IMR-90 (cell line): Measurements from ENCODE around the gene GCNT2. TPM values are rescaled to one million over a fixed set of nuclear protein-coding genes. Genes with fewer than 3 reads are reported as not detected.

Experiments used
- ATAC-seq: fragments of 200-7000 bp; cut with Tn5 transposase; 2 replicates; pipeline ENCODE4 v1.9.1; 2020; ENCODE audit warnings: low read depth, mild to moderate bottlenecking, moderate library complexity
- BruUV-seq: library from RNA; stranded (reverse); fragments of 400-500 nt; replicated peaks from 2 replicates; lab custom pipeline; 2021; lab: Mats Ljungman, UMichigan
- CTCF ChIA-PET: fragments of 300-600 bp; formaldehyde crosslinking; extraction: SDS; loops from one replicate; lab custom pipeline; 2021; ENCODE audit warnings: antibody characterized with exemption; lab: Yijun Ruan, JAX
- POLR2A ChIA-PET: fragments of 300-600 bp; sonication (Branson Sonifier 250); formaldehyde crosslinking; loops from one replicate; lab custom pipeline; 2022; ENCODE audit warnings: antibody characterized with exemption; ENCODE audit not compliant: unreplicated experiment; lab: Charles Lee
- DNase-seq: peaks from one replicate; pipeline ENCODE4 v3.0.0; 2013
- H2AFZ ChIP-seq: replicated peaks from 2 replicates; pipeline ENCODE3; 2013; ENCODE audit warnings: low read length, mild to moderate bottlenecking; ENCODE audit not compliant: poor library complexity
- H2AK5ac ChIP-seq: 2 replicates; pipeline ENCODE4 v1.6.1; 2013; ENCODE audit warnings: low read depth, low read length, inconsistent platforms
- H2AK9ac ChIP-seq: replicated peaks from 2 replicates; pipeline ENCODE3; 2013; ENCODE audit warnings: mild to moderate bottlenecking, low read depth, low read length, moderate library complexity; ENCODE audit not compliant: poor library complexity
- H2BK120ac ChIP-seq: 2 replicates; pipeline ENCODE4 v1.6.1; 2013; ENCODE audit warnings: low read depth, low read length, inconsistent platforms
- H2BK15ac ChIP-seq: 3 replicates; pipeline ENCODE4 v1.6.1; 2013; ENCODE audit warnings: low read depth, low read length, inconsistent platforms
- H2BK20ac ChIP-seq: 2 replicates; pipeline ENCODE4 v1.6.1; 2013; ENCODE audit warnings: low read depth, mild to moderate bottlenecking, inconsistent platforms, low read length, moderate library complexity
- H2BK5ac ChIP-seq: 2 replicates; pipeline ENCODE4 v1.6.1; 2013; ENCODE audit warnings: mild to moderate bottlenecking, low read depth, low read length, inconsistent platforms; ENCODE audit not compliant: poor library complexity, severe bottlenecking
- H3K14ac ChIP-seq: replicated peaks from 2 replicates; pipeline ENCODE4 v1.6.1; 2013; ENCODE audit warnings: low read depth, low read length, inconsistent platforms
- H3K18ac ChIP-seq: 2 replicates; pipeline ENCODE4 v1.6.1; 2013; ENCODE audit warnings: low read depth, low read length, control low read depth
- H3K23ac ChIP-seq: 2 replicates; pipeline ENCODE4 v1.6.1; 2013; ENCODE audit warnings: low read depth, low read length, inconsistent platforms
- H3K27ac ChIP-seq: 2 replicates; pipeline ENCODE4 v1.5.1; 2013; ENCODE audit warnings: mild to moderate bottlenecking, control low read depth, low read length; ENCODE audit not compliant: insufficient read depth
- H3K27me3 ChIP-seq: 2 replicates; pipeline ENCODE4 v1.6.1; 2013; ENCODE audit warnings: low read length; ENCODE audit not compliant: control insufficient read depth, insufficient read depth
- H3K36me3 ChIP-seq: 2 replicates; pipeline ENCODE4 v1.6.1; 2013; ENCODE audit warnings: low read length, mixed read lengths; ENCODE audit not compliant: control insufficient read depth, insufficient read depth
- H3K4ac ChIP-seq: 2 replicates; pipeline ENCODE4 v1.6.1; 2013; ENCODE audit warnings: low read depth, low read length, inconsistent platforms
- H3K4me1 ChIP-seq: 2 replicates; pipeline ENCODE4 v1.6.1; 2013; ENCODE audit warnings: low read length, mixed read lengths; ENCODE audit not compliant: control insufficient read depth, insufficient read depth
- H3K4me2 ChIP-seq: 2 replicates; pipeline ENCODE4 v1.6.1; 2013; ENCODE audit warnings: low read depth, mild to moderate bottlenecking, control low read depth, low read length, moderate library complexity
- H3K4me3 ChIP-seq: 2 replicates; pipeline ENCODE4 v1.5.1; 2013; ENCODE audit warnings: low read depth, mild to moderate bottlenecking, control low read depth, low read length, moderate library complexity; ENCODE audit not compliant: insufficient read depth
- H3K56ac ChIP-seq: 2 replicates; pipeline ENCODE4 v1.6.1; 2013; ENCODE audit warnings: low read length, inconsistent platforms; ENCODE audit not compliant: insufficient read depth; ENCODE audit errors: extremely low read depth
- H3K79me1 ChIP-seq, 2 experiments: 2 replicates each; pipeline ENCODE4 v1.6.1; 2013; ENCODE audit warnings: low read length in 2 of 2, inconsistent platforms in 1 of 2, low read depth in 1 of 2
- H3K9ac ChIP-seq: 2 replicates; pipeline ENCODE4 v1.6.1; 2013; ENCODE audit warnings: low read depth, low read length, control low read depth
- H3K9me1 ChIP-seq: 2 replicates; pipeline ENCODE4 v1.6.1; 2013; ENCODE audit warnings: low read length, inconsistent platforms; ENCODE audit not compliant: insufficient read depth
- H3K9me3 ChIP-seq: 2 replicates; pipeline ENCODE4 v1.6.1; 2013; ENCODE audit warnings: low read length; ENCODE audit not compliant: control insufficient read depth, insufficient read depth
- H4K20me1 ChIP-seq: 2 replicates; pipeline ENCODE4 v1.6.1; 2013; ENCODE audit warnings: low read length, inconsistent platforms; ENCODE audit not compliant: insufficient read depth
- H4K5ac ChIP-seq: 2 replicates; pipeline ENCODE4 v1.6.1; 2013; ENCODE audit warnings: mild to moderate bottlenecking, low read depth, low read length, control low read depth
- H4K8ac ChIP-seq, 2 experiments: 2 replicates each; pipeline ENCODE4 v1.6.1; 2013; ENCODE audit warnings: low read depth in 2 of 2, low read length in 2 of 2, control low read depth in 1 of 2, inconsistent platforms in 1 of 2
- H4K91ac ChIP-seq: 2 replicates; pipeline ENCODE4 v1.6.1; 2013; ENCODE audit warnings: low read depth, low read length, inconsistent platforms; ENCODE audit not compliant: insufficient read depth
- FOS ChIP-seq: fragments of 150-350 bp; IDR thresholded peaks from 2 replicates; pipeline ENCODE4 v1.6.1; 2016; ENCODE audit warnings: low read depth, low read length
- MAFK ChIP-seq: IDR thresholded peaks from 2 replicates; pipeline ENCODE4 v1.6.1; 2012; ENCODE audit warnings: low read depth, low read length, improper control_type of control experiment
- MAZ ChIP-seq: IDR thresholded peaks from 2 replicates; pipeline ENCODE4 v1.6.1; 2012; ENCODE audit warnings: low read depth, mild to moderate bottlenecking, low read length, improper control_type of control experiment, moderate library complexity, borderline replicate concordance
- MXI1 ChIP-seq: IDR thresholded peaks from 2 replicates; pipeline ENCODE4 v1.6.1; 2012; ENCODE audit warnings: low read depth, mild to moderate bottlenecking, low read length, moderate library complexity, borderline replicate concordance
- RAD21 ChIP-seq: IDR thresholded peaks from 2 replicates; pipeline ENCODE4 v1.6.1; 2012; ENCODE audit warnings: low read length, improper control_type of control experiment
- RCOR1 ChIP-seq: IDR thresholded peaks from 2 replicates; pipeline ENCODE4 v1.6.1; 2012; ENCODE audit warnings: mild to moderate bottlenecking, low read length, improper control_type of control experiment; ENCODE audit not compliant: insufficient replicate concordance
- RFX5 ChIP-seq: IDR thresholded peaks from 2 replicates; pipeline ENCODE4 v1.8.0; 2012; ENCODE audit warnings: low read depth, mild to moderate bottlenecking, low read length, moderate library complexity
- dilution Hi-C: fragments of 300-500 bp; cut with HindIII; formaldehyde crosslinking; loops from one replicate; pipeline ENCODE4 v1.14.3; 2018; ENCODE audit warnings: low sequenced_read_pairs; ENCODE audit not compliant: unreplicated experiment
- in situ Hi-C: fragments of 300-500 bp; cut with MboI; formaldehyde crosslinking; loops from 3 replicates; pipeline ENCODE4 v1.14.3; 2019; ENCODE audit warnings: low sequenced_read_pairs, inconsistent platforms, mixed read lengths
- intact Hi-C: fragments of 100-400 bp; cut with micrococcal nuclease; formaldehyde crosslinking; loops from 2 replicates; pipeline ENCODE4 v1.10.0; 2022
- polyA plus RNA-seq, 3 experiments: library from polyadenylated mRNA; depleted of rRNA; stranded (reverse); fragments of >200 nt; gene quantifications; 2 replicates each; pipeline ENCODE4 v1.2.3, GENCODE V29; 2012; ENCODE audit warnings: low replicate concordance in 1 of 3
- total RNA-seq: library from RNA; depleted of rRNA; stranded (reverse); fragments of >200 nt; gene quantifications from 2 replicates; pipeline ENCODE4 v1.2.3, GENCODE V29; 2012
- TF ChIP-seq, protein P1 (sequence below): fragments of 150-350 bp; IDR thresholded peaks from 2 replicates; pipeline ENCODE4 v1.6.1; 2016; ENCODE audit warnings: low read depth, mild to moderate bottlenecking, low read length, moderate library complexity, borderline replicate concordance

The GCNT2 gene
- total and polyA plus RNA-seq, 2 of the 4 experiments (the other 2 are of a cell fraction), result 0.34 to 0.90 TPM

- no peak overlapping the region for H4K8ac ChIP-seq
- no peaks in the 10 kb centered on the region for H4K20me1 ChIP-seq
- no peaks in the 10 kb centered on the region for H3K79me1 ChIP-seq
- H3K4me1 ChIP-seq, result peaks cover 5% of the 10 kb centered on the region; the same call in 1 of the 2 replicates
- H3K9ac ChIP-seq, result no peak overlapping the region
- no peak overlapping the region for H4K5ac ChIP-seq
- ChIA-PET CTCF (no interaction called here), POLR2A (no interaction called here)
- H3K4me3 ChIP-seq, result no peak overlapping the region
- no peak overlapping the region for H3K23ac ChIP-seq
- no peak overlapping the region for H2BK120ac ChIP-seq
- no peak overlapping the region for H3K27ac ChIP-seq
- in situ Hi-C loops, result no loop called here
- ATAC-seq (no peak), DNase-seq (no peak)
- no peak overlapping the region for H2BK15ac ChIP-seq
- no peak overlapping the region for H3K18ac ChIP-seq
- TF ChIP-seq RAD21 (no peak), RFX5 (no peak), RCOR1 (no peak), FOS (no peak), MAFK (no peak), MAZ (no peak), MXI1 (no peak)
- TF ChIP-seq, protein P1, sequence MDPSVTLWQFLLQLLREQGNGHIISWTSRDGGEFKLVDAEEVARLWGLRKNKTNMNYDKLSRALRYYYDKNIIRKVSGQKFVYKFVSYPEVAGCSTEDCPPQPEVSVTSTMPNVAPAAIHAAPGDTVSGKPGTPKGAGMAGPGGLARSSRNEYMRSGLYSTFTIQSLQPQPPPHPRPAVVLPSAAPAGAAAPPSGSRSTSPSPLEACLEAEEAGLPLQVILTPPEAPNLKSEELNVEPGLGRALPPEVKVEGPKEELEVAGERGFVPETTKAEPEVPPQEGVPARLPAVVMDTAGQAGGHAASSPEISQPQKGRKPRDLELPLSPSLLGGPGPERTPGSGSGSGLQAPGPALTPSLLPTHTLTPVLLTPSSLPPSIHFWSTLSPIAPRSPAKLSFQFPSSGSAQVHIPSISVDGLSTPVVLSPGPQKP, result no peak
- H3K14ac ChIP-seq, result no peak overlapping the region
- no peaks in the 10 kb centered on the region for H3K36me3 ChIP-seq
- BruUV-seq, result no TSS peak
- no peak overlapping the region for H4K91ac ChIP-seq
- H2BK20ac ChIP-seq, result no peak overlapping the region
- H3K9me3 ChIP-seq, result no peaks in the 10 kb centered on the region
- no peak overlapping the region for H3K4ac ChIP-seq
- no peak overlapping the region for H2BK5ac ChIP-seq
- no peak overlapping the region for H2AFZ ChIP-seq
- no peak overlapping the region for H3K4me2 ChIP-seq
- H2AK9ac ChIP-seq, result no peak overlapping the region
- no peaks in the 10 kb centered on the region for H3K27me3 ChIP-seq
- intact Hi-C loops, result no loop called here
- no peak overlapping the region for H2AK5ac ChIP-seq
- no peak overlapping the region for H3K56ac ChIP-seq
- dilution Hi-C loops, result no loop called here
- peaks cover 2% of the 10 kb centered on the region; the same call in 1 of the 2 replicates for H3K9me1 ChIP-seq
These were observed 36.8 kb downstream of the GCNT2 start for GRCh38 chr6:10557913-10558312.
